Cardiac muscle cell (in vitro differentiated cells and primary cell): ENCODE data around the gene BTRC. TPM values are rescaled to one million over a fixed set of nuclear protein-coding genes. Genes with fewer than 3 reads are reported as not detected.
"Not testable (repeated sequence)": the region's sequence is repeated elsewhere in the genome, so short reads cannot be mapped to it uniquely, and the experiment has no call there.

Experiments
- DNase-seq, 2 donors: peaks; one replicate each; pipeline versions ENCODE4 v3.0.0 to v3.0.0-alpha.2; 2010 to 2017; ENCODE audit warnings: low read depth in 1 of 2, low spot score in 1 of 2
- H3K27ac ChIP-seq: fragments of 200-600 bp; sonication (generic); 2 replicates; pipeline ENCODE4 v1.5.1; 2016
- H3K27me3 ChIP-seq: fragments of 200-600 bp; sonication (generic); 2 replicates; pipeline ENCODE4 v1.6.0; 2016; ENCODE audit warnings: control low read depth
- H3K36me3 ChIP-seq: fragments of 200-600 bp; sonication (generic); 2 replicates; pipeline ENCODE4 v1.5.1; 2016; ENCODE audit warnings: control low read depth
- H3K4me1 ChIP-seq: fragments of 200-600 bp; sonication (generic); 2 replicates; pipeline ENCODE4 v1.8.1; 2017; ENCODE audit warnings: low read depth, mild to moderate bottlenecking, mixed run types
- H3K4me3 ChIP-seq: fragments of 200-600 bp; sonication (generic); 2 replicates; pipeline ENCODE4 v1.5.1; 2016; ENCODE audit warnings: mild to moderate bottlenecking
- H3K9me3 ChIP-seq: fragments of 200-600 bp; sonication (generic); 2 replicates; pipeline ENCODE4 v1.5.1; 2017; ENCODE audit warnings: low read depth, mild to moderate bottlenecking, control low read depth
- CTCF ChIP-seq: IDR thresholded peaks from 2 replicates; pipeline ENCODE4 v1.5.1; 2012; ENCODE audit warnings: low read depth, mild to moderate bottlenecking, low read length
- polyA plus RNA-seq: library from polyadenylated mRNA; unstranded; fragments of >200 nt; fragmentation: Nextera tagmentation; extraction: Ambion mirVana; gene quantifications from 2 replicates; pipeline ENCODE4 v1.2.1, GENCODE V29; 2016
- total RNA-seq: library from RNA; depleted of rRNA; stranded (reverse); fragments of >200 nt; gene quantifications from 2 replicates; pipeline ENCODE4 v1.2.3, GENCODE V29; 2016

BTRC gene
- total and polyA plus RNA-seq, 2 experiments from 2014 or later: 14.0 to 22.3 TPM

DNA sequence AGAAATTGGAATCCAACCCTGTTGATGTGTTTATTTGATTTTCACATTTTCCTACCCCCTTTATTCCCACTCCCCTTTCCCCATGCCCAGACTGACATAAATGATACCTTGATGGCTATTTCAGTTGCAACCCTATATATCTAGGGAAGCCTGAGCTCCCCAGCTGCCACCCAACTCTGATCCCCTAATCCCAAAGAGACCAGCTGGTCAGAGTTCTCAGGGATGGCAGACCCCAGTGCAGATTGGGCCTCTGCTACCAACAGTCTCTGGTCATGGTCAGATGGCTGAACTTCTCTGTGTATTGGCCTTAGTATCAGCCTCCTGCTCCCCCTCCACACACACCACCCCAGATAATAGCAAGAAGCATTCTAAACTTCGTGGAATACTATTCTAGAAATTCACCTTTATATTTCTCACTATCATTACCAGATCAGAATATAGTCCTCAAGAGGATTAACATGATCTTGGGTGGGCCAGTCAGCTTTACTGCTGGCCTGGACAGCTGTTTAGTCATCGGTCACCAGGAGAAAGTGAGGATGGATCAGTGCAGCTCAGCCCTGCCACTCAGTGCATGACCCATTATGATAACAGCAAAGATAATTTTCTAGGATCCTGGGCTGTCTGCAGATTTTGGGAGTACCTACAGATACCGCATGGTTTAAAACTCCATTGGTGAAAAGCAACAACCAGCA is 24.5 kb upstream of the BTRC start:
- Histone ChIP-seq H3K27me3 (peaks cover 3% of the 10 kb centered on the region), H3K9me3 (no peaks in the 10 kb centered on the region), H3K36me3 (no peaks in the 10 kb centered on the region), H3K4me1 (no peaks in the 10 kb centered on the region), H3K4me3 (no peak overlapping the region), H3K27ac (no peak overlapping the region)
- TF ChIP-seq CTCF: no peak
- DNase-seq: no peak

GRCh38 chr10:101330231-101330630 is 23.7 kb upstream of the BTRC start:
- no peak overlapping the region for H3K4me3 ChIP-seq
- H3K9me3 ChIP-seq: no peaks in the 10 kb centered on the region
- H3K4me1 ChIP-seq: no peaks in the 10 kb centered on the region
- H3K27me3 ChIP-seq: peaks cover 3% of the 10 kb centered on the region
- TF ChIP-seq CTCF: no peak
- H3K27ac ChIP-seq: no peak overlapping the region
- H3K36me3 ChIP-seq: no peaks in the 10 kb centered on the region
- no peak for DNase-seq

GRCh38 chr10:101330631-101331225 is 23.2 kb upstream of the BTRC start:
- Histone ChIP-seq H3K9me3 (no peaks in the 10 kb centered on the region), H3K4me3 (no peak overlapping the region), H3K36me3 (no peaks in the 10 kb centered on the region), H3K27ac (no peak overlapping the region), H3K4me1 (no peaks in the 10 kb centered on the region), H3K27me3 (peaks cover 3% of the 10 kb centered on the region)
- TF ChIP-seq CTCF: no peak
- DNase-seq: peak in 1 of 2 donors; percentile 66

- H3K4me3 ChIP-seq: no peak overlapping the region
- TF ChIP-seq CTCF: no peak
- DNase-seq: no peak
- H3K36me3 ChIP-seq: no peaks in the 10 kb centered on the region
- H3K9me3 ChIP-seq: no peaks in the 10 kb centered on the region
- H3K27me3 ChIP-seq: peaks cover 3% of the 10 kb centered on the region
- no peaks in the 10 kb centered on the region for H3K4me1 ChIP-seq
- H3K27ac ChIP-seq: no peak overlapping the region
Measured at GRCh38 chr10:101331956-101332355, 22.0 kb upstream of the BTRC start.

GRCh38 chr10:101334259-101334658 is 19.7 kb upstream of the BTRC start:
- not testable (repeated sequence) for H3K4me1 ChIP-seq, H3K27ac ChIP-seq, H3K9me3 ChIP-seq, H3K4me3 ChIP-seq, DNase-seq, H3K27me3 ChIP-seq, H3K36me3 ChIP-seq

DNA sequence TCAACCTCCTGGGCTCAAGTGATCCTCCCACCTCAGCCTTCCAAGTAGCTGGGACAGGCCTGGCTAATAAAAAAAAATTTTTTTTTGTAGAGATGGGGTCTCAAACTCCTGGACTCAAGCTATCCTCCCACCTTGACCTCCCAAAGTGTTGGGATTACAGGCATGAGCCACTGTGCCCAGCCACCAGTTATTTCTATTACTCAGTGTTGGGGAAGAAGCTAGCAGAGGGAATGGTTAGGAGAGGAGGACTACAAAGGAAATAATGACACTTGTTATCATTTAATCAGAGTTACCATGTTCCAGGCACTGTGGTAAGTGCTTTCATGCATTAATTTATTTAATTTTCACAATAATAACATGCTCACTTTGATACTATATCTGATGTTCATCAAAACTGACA is 17.6 kb upstream of the BTRC start:
- H3K9me3 ChIP-seq: no peaks in the 10 kb centered on the region
- peaks cover 3% of the 10 kb centered on the region for H3K27me3 ChIP-seq
- TF ChIP-seq CTCF: no peak
- H3K36me3 ChIP-seq: no peaks in the 10 kb centered on the region
- H3K27ac ChIP-seq: no peak overlapping the region
- DNase-seq: no peak
- no peak overlapping the region for H3K4me3 ChIP-seq
- H3K4me1 ChIP-seq: no peaks in the 10 kb centered on the region
